GM13977 (cell line): ENCODE data around the gene ST13.

Experiments
- DNase-seq: peaks from one replicate; pipeline ENCODE4 v3.0.0; 2012; ENCODE audit warnings: low spot score
- CTCF ChIP-seq: IDR thresholded peaks from 2 replicates; pipeline ENCODE4 v1.5.1; 2012; ENCODE audit warnings: mild to moderate bottlenecking, control low read depth; ENCODE audit not compliant: insufficient read depth; ENCODE audit errors: extremely low read depth, missing control alignments
- in situ Hi-C: fragments of 300-500 bp; cut with MboI; formaldehyde crosslinking; loops from one replicate; pipeline ENCODE4 v1.12.0; 2022; ENCODE audit warnings: low sequenced_read_pairs, low pct_unique_long_range_greater_than_20kb, mixed read lengths, inconsistent platforms; ENCODE audit not compliant: unreplicated experiment

The ST13 gene

GRCh38 chr22:40823426-40823825 lies 33.0 kb downstream of the ST13 start:
- no peak for DNase-seq
- in situ Hi-C loops, result no loop called here
- no peak for TF ChIP-seq CTCF

GRCh38 chr22:40819599-40820140 lies 36.8 kb downstream of the ST13 start:
- in situ Hi-C loops, result no loop called here
- peak; percentile 28 for DNase-seq
- TF ChIP-seq CTCF, result no peak

GRCh38 chr22:40818747-40819598 lies 37.5 kb downstream of the ST13 start, which contains the start of gene SLC25A17:
TSS of gene SLC25A17 (minus strand) at chr22:40819346. CDS start at chr22:40819248, 98 bp downstream.
- peak; percentile 29 for TF ChIP-seq CTCF
- DNase-seq, result peak; percentile 94
- in situ Hi-C loops, result no loop called here

GRCh38 chr22:40818192-40818746 lies 38.2 kb downstream of the ST13 start:
- TF ChIP-seq CTCF, result no peak
- in situ Hi-C loops, result no loop called here
- peak; percentile 24 for DNase-seq

- no peak for TF ChIP-seq CTCF
These were observed 38.7 kb downstream of the ST13 start for GRCh38 chr22:40817737-40818136.

GRCh38 chr22:40813912-40814315 lies 42.5 kb downstream of the ST13 start:
- DNase-seq, result no peak
- in situ Hi-C loops, result no loop called here
- no peak for TF ChIP-seq CTCF

More at GRCh38 chr22:40817737-40818136, 38.7 kb downstream of the ST13 start:
- DNase-seq, result peak; percentile 28
- in situ Hi-C loops, result no loop called here
